ENCODE data around the gene TPI1.
"Not testable (repeated sequence)": the region's sequence is repeated elsewhere in the genome, so short reads cannot be mapped to it uniquely, and the experiment has no call there.

Gene TPI1

DNA sequence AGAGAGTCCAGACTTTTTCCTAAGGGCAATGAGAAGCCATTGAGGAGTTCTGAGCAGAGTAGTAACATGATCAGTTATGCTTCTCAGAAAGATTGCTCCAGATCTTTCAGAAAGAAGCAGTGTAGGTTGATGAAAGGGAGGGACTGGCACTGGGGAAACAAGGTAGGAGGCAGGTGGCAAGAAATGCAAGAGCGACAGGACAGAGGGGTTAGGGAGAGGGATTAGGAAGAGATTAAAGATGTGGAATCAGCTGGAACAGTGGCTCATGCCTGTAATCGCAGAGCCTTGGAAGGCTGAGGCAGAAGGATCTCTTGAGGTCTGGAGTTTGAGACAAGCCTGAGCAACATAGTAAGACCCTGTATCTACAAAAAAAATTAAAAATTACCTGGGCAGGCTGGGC is 19.7 kb upstream of the TPI1 start:
- no peak for DNase-seq (ENCODE audit: low spot score)

GRCh38 chr12:6849427-6849826 is 17.9 kb upstream of the TPI1 start:
- DNase-seq (ENCODE audit: low spot score): no peak

DNA sequence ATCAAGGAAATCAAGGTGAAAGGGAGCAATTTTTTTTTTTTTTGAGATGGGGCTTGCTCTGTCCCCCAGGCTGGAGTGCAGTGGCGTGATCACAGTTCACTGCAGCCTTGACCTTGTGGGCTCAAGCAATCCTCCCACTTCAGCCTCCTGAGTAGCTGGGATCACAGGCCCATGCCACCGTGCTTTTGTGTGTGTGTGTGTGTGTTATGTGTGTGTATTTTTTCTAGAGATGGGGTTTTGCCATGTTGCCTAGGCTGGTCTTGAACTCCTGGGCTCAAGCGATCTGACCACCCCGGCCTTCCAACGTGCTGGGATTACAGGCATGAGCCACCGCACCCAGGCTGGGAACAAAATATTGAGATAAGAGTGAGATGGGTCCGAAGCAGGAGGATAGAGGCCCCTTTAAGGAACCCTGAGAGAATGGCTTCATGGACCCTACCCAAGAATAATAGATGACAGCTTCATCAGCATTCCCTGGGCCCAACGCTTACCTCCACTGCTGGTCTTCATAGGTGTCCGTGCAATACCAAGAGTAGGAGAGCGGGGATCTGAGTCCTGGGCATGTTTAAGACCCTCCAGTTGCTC is 17.3 kb upstream of the TPI1 start:
- no peak for DNase-seq (ENCODE audit: low spot score)

DNA sequence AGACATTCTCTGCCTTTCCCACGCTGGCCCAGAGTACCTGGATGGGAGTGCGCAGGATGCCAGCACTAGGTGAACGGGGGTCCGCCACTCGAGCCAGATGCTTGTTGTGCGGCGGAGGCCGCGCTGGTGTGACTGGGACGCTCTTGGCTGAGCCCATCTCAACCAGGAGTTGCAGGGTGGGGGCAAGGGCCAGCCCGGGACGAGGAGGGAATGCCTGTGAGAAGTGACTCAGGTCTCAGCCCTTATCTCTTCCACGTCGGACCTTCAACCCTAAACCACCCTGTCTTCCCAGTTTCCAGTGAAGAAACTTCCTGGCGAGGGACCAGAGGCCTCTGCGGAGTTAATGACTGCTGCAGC is 16.6 kb upstream of the TPI1 start:
- no peak for DNase-seq (ENCODE audit: low spot score)

- peak; percentile 98 for DNase-seq (ENCODE audit: low spot score)
These were observed 16.0 kb upstream of the TPI1 start, which contains the start of gene CDCA3 for GRCh38 chr12:6851153-6851920. Gene CDCA3, minus strand, starts transcription at chr12:6851286. Its CDS starts 334 bp downstream, at chr12:6850952.

DNA sequence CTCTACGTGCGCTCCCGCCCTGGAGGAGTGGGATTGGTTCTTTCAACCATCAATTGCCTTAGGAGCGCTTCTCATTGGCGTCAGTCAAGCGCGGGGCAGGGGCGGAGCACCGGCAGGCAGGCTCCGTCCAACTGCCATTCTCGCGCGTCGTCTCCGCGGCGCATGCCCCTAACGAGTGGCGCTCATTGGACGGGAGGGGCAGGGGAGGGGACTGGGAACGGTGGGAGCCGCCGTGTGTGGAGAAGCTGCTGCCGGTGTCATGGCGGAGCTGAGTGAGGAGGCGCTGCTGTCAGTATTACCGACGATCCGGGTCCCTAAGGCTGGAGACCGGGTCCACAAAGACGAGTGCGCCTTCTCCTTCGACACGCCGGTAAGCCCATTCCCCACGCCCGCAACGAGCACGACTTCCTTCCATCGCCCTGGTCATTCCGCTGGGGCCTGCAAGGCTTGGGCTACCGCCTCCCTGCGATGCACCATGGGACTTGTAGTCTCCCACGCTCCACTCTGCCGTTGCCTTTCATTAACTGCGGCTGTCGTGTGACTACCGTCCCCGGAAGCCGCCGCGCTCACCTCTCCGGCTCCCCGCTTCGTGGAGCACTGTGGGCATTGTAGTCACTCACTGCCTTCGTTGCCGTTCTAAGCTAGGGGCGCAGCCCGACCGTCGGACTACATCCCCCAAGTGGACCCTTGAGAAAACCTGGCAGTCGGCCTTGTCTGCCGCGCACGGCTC is 15.2 kb upstream of the TPI1 start, which contains the start of gene USP5:
Gene USP5 (plus strand): TSS at position 230 of the 730 bp plus-strand sequence. CDS start 30 bp downstream, at position 260.
- DNase-seq (ENCODE audit: low spot score): peak; percentile 99

DNA sequence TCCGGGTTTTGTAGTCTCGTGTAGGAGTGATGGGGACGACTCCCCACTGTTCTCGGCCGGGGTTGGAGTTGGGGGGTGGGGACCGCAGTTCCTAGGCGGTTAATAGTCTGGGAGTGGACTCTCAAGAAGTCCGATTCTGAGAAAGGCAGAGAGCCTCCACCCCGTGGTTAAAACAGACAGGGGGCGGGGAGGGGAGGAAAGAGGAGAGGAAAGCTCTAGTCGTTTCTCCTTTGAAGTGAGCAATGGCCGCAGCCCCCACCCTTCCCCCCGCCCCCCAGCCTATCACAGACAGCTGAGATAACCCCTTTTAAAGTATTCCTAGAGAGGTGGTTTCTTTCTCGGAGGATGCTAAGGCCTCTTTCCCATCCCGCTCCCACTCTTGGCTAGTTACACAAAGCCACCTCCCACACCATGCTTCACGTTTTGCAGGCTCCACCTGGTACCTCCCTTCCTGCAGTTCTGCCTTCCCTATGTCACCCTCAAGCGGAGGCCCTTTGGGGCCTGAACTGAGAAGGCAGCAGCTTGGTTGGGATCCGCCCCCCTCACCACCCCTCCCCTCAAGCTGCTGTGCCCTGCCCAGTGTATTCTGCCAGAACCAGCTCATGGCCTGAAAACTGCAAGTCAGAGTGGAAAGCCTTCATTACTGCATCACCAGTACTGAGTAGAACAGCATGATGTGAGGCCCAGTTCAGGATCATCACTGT is 14.5 kb upstream of the TPI1 start:
- peak; percentile 77 for DNase-seq (ENCODE audit: low spot score)

DNA sequence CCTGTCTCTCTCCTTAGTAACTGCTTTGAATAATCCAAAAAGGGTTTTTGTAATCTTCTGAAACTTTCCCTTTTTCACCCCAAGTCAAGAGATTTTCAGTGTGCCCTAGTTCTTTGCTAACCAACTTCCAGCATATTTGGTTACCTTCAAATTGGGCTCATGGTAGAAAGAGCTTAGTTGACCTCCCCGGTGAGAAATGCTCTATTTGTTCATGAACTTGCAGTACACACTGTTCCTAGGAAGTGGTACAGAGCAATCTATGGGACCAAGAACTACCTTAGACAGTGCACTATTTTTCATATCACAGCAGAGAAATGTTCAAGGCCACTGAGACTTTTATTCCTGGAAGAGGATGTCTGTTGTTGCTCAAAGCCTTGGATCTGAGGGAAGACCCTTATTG is 13.7 kb upstream of the TPI1 start:
- DNase-seq (ENCODE audit: low spot score): no peak

GRCh38 chr12:6854036-6854435 is 13.3 kb upstream of the TPI1 start:
- DNase-seq (ENCODE audit: low spot score): no peak

DNA sequence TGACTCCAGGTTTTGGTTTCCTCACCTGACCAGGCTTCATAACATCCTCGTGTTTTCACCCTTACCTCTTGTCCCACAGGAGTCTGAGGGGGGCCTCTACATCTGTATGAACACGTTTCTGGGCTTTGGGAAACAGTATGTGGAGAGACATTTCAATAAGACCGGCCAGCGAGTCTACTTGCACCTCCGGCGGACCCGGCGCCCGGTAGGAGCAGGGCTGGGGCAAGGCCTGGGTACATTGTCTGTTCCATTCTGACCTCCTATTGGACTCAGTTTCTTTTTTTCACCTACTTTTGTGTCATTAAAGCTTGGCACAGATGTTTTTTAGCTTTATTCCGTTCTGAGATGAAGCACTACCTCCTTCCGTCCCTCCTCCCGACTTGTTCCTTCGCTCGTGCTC is 12.0 kb upstream of the TPI1 start:
- DNase-seq (ENCODE audit: low spot score): no peak

GRCh38 chr12:6858799-6859198 is 8.5 kb upstream of the TPI1 start:
- DNase-seq (ENCODE audit: low spot score): no peak

DNA sequence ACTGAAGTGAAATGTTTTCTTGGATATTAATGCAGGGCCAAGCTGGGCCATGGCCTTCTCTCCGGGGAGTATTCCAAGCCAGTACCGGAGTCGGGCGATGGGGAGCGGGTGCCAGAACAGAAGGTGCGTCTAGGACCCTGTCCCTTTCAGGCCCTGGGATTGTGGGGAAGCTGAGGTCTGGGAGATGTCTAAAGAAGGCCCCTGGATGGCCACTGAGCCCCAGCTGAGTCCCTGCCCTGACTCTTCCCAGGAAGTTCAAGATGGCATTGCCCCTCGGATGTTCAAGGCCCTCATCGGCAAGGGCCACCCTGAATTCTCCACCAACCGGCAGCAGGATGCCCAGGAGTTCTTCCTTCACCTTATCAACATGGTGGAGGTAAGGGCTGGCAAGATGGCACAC is 7.2 kb upstream of the TPI1 start:
- no peak for DNase-seq (ENCODE audit: low spot score)

- DNase-seq (ENCODE audit: low spot score): no peak
These were observed 6.4 kb upstream of the TPI1 start for GRCh38 chr12:6860942-6861341.

- no peak for DNase-seq (ENCODE audit: low spot score)
These were observed 5.9 kb upstream of the TPI1 start for GRCh38 chr12:6861391-6861790.

DNA sequence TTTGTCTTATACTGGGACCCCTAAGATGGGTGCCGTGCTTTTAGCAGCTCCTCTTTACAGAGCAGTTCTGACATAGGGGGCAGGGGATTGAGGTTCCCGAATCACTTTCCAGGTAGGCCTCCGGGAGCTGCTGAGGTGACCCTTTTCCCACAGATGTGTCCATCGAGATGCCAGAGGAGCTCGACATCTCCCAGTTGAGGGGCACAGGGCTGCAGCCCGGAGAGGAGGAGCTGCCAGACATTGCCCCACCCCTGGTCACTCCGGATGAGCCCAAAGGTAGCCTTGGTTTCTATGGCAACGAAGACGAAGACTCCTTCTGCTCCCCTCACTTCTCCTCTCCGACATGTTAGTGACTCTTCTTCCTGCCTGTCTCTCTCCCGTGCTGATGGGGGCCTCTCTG is 4.3 kb upstream of the TPI1 start:
- no peak for DNase-seq (ENCODE audit: low spot score)

GRCh38 chr12:6863586-6864321 is 3.6 kb upstream of the TPI1 start:
- DNase-seq (ENCODE audit: low spot score): no peak

DNA sequence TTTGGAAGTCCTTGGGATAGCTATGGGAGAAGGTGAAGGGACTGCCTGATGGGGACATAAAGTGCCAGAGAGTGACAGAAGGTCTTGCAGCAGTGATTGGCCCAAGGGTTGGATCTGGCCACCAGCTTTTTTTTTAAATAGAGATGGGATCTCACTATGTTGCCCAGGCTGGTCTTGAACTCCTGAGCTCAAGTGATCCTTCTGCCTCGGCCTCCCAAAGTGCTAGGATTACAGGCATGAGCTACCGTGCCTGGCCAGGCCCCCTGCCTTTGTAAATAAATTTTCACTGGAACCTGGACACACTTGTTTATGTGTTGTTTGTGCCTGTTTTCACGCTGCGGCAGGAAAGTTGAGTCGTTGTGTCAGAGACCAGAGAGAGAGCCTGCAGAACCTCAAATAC is 2.0 kb upstream of the TPI1 start:
- not testable (repeated sequence) for DNase-seq (ENCODE audit: low spot score)

GRCh38 chr12:6866163-6866919 is 990 bp upstream of the TPI1 start:
- no peak for DNase-seq (ENCODE audit: low spot score)

DNA sequence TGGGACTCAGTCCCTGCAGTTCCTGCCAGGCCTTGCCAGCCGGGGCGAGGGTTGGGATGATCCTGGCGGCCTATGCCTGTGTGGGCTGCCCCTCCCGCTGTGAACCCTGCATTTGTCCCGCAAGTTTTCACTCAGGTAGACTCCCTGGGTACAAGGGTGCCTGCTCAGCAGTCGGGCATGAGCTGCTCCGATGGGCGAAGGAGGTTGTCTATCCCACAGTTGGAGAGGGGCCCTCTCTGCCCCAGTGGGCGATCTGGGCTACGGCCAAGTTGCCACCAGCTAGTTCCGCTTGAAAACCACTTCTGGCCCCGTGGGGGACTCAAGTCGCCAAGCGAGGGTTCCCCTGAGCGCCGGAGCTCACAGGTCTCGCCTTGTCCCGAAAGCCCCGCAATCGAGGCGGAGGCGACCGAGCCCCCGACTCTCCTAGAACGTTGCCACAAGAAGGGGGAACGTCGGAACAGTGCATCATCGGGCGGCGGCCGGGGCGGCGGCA is 365 bp upstream of the TPI1 start:
- DNase-seq (ENCODE audit: low spot score): no peak

DNA sequence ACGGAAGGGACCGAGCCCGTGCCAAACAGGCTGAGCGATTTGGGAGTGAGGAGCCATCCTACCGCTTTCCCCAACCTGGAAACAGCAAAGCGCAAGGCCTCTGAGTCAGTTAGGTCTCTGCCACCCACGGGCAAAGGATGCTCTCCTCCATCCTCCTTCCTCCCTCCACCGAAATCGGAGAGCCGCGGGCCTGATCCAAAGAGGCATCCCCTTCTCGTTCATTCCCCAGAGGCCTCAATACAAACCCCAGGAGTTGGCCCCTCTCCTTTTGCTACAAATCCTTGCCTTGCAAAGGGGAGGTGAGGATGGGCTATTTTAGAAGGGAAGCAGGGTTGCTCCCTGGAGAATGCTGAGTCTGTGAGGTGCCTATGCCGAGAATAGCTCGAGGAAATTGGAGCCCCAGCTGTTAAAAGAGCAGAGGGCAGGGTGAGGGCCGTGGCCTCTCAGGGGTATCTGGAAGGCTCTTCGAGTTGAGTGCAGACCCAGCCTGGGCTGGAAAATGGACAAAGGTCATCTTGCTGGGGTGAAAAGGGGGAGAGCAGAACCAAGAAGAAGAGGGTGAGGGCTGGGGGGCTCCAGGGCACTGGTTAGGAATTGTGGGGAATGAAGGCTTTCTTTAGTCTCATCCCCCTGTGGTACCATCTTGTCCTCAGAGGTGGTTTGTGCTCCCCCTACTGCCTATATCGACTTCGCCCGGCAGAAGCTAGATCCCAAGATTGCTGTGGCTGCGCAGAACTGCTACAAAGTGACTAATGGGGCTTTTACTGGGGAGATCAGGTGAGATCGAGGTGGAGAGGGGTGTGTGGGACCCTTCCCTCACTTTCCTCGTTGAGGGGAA is 1.1 kb downstream of the TPI1 start:
- peak; percentile 27 for DNase-seq (ENCODE audit: low spot score)
